Hepatocyte (in vitro differentiated cells): ENCODE data around the gene CHN1.

Experiments
- CTCF ChIP-seq: fragments of 200-600 bp; sonication (generic); IDR thresholded peaks from 2 replicates; pipeline ENCODE4 v1.5.1; 2016; ENCODE audit warnings: antibody characterized with exemption, mild to moderate bottlenecking; ENCODE audit not compliant: poor library complexity
- EZH2 ChIP-seq: fragments of 200-600 bp; sonication (generic); IDR thresholded peaks from 2 replicates; pipeline ENCODE4 v1.6.1; 2016; ENCODE audit warnings: antibody characterized with exemption, mild to moderate bottlenecking, borderline replicate concordance

- TF ChIP-seq CTCF, result no peak
- TF ChIP-seq EZH2, result no peak
Measured at GRCh38 chr2:174830561-174830960, 174.6 kb downstream of the CHN1 start.
